Panc1 (cell line): Measurements from ENCODE around the gene SREK1IP1.

Source experiments
- POLR2AphosphoS5 ChIP-seq: IDR thresholded peaks from 2 replicates; pipeline ENCODE4 v1.6.1; 2012; ENCODE audit warnings: mild to moderate bottlenecking, low read depth, low read length, moderate library complexity
- SIN3A ChIP-seq: IDR thresholded peaks from 2 replicates; pipeline ENCODE4 v1.6.1; 2012; ENCODE audit warnings: low read depth, mild to moderate bottlenecking, low read length, moderate library complexity, borderline replicate concordance; ENCODE audit not compliant: insufficient read depth
- TCF7L2 ChIP-seq: IDR thresholded peaks from 2 replicates; pipeline ENCODE4 v1.6.1; 2011; ENCODE audit warnings: mild to moderate bottlenecking, low read depth, low read length, inconsistent platforms
- TF ChIP-seq, protein P1 (sequence below): fragments of 450-650 bp; IDR thresholded peaks from 2 replicates; pipeline ENCODE4 v1.5.1; 2017; ENCODE audit warnings: mild to moderate bottlenecking

DNA sequence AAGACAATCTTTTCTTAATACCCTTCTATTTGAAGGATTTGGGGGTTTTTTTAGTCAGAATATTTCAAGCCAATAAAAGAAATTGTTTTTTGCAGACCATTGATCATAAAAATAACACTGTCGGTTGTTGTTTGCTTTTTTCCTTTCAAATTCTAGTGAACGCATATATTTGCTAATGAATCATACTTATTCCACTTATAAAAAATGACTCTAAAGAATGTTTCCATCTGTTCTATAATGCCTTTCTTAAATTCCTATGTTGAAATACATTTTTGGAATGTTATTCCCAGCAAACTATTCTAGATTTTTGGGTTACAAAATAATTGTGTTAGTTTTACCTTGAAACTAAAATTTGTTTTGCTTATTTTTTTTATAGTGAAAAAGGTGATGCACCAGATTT is 32.4 kb upstream of the SREK1IP1 start:
- TF ChIP-seq, protein P1, sequence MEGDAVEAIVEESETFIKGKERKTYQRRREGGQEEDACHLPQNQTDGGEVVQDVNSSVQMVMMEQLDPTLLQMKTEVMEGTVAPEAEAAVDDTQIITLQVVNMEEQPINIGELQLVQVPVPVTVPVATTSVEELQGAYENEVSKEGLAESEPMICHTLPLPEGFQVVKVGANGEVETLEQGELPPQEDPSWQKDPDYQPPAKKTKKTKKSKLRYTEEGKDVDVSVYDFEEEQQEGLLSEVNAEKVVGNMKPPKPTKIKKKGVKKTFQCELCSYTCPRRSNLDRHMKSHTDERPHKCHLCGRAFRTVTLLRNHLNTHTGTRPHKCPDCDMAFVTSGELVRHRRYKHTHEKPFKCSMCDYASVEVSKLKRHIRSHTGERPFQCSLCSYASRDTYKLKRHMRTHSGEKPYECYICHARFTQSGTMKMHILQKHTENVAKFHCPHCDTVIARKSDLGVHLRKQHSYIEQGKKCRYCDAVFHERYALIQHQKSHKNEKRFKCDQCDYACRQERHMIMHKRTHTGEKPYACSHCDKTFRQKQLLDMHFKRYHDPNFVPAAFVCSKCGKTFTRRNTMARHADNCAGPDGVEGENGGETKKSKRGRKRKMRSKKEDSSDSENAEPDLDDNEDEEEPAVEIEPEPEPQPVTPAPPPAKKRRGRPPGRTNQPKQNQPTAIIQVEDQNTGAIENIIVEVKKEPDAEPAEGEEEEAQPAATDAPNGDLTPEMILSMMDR: no peak
- no peak for TF ChIP-seq SIN3A
- TF ChIP-seq POLR2AphosphoS5: no peak
- no peak for TF ChIP-seq TCF7L2
